ENCODE data around the gene NCAM2. TPM values are rescaled to one million over a fixed set of nuclear protein-coding genes. Genes with fewer than 3 reads are reported as not detected.

The NCAM2 gene
- total and polyA plus RNA-seq, 2 of the 8 experiments (the other 6 are each of a cell fraction or from before 2014, with no cell fraction given), result 0.14 to 1.1 TPM

- TF ChIP-seq, protein P1, sequence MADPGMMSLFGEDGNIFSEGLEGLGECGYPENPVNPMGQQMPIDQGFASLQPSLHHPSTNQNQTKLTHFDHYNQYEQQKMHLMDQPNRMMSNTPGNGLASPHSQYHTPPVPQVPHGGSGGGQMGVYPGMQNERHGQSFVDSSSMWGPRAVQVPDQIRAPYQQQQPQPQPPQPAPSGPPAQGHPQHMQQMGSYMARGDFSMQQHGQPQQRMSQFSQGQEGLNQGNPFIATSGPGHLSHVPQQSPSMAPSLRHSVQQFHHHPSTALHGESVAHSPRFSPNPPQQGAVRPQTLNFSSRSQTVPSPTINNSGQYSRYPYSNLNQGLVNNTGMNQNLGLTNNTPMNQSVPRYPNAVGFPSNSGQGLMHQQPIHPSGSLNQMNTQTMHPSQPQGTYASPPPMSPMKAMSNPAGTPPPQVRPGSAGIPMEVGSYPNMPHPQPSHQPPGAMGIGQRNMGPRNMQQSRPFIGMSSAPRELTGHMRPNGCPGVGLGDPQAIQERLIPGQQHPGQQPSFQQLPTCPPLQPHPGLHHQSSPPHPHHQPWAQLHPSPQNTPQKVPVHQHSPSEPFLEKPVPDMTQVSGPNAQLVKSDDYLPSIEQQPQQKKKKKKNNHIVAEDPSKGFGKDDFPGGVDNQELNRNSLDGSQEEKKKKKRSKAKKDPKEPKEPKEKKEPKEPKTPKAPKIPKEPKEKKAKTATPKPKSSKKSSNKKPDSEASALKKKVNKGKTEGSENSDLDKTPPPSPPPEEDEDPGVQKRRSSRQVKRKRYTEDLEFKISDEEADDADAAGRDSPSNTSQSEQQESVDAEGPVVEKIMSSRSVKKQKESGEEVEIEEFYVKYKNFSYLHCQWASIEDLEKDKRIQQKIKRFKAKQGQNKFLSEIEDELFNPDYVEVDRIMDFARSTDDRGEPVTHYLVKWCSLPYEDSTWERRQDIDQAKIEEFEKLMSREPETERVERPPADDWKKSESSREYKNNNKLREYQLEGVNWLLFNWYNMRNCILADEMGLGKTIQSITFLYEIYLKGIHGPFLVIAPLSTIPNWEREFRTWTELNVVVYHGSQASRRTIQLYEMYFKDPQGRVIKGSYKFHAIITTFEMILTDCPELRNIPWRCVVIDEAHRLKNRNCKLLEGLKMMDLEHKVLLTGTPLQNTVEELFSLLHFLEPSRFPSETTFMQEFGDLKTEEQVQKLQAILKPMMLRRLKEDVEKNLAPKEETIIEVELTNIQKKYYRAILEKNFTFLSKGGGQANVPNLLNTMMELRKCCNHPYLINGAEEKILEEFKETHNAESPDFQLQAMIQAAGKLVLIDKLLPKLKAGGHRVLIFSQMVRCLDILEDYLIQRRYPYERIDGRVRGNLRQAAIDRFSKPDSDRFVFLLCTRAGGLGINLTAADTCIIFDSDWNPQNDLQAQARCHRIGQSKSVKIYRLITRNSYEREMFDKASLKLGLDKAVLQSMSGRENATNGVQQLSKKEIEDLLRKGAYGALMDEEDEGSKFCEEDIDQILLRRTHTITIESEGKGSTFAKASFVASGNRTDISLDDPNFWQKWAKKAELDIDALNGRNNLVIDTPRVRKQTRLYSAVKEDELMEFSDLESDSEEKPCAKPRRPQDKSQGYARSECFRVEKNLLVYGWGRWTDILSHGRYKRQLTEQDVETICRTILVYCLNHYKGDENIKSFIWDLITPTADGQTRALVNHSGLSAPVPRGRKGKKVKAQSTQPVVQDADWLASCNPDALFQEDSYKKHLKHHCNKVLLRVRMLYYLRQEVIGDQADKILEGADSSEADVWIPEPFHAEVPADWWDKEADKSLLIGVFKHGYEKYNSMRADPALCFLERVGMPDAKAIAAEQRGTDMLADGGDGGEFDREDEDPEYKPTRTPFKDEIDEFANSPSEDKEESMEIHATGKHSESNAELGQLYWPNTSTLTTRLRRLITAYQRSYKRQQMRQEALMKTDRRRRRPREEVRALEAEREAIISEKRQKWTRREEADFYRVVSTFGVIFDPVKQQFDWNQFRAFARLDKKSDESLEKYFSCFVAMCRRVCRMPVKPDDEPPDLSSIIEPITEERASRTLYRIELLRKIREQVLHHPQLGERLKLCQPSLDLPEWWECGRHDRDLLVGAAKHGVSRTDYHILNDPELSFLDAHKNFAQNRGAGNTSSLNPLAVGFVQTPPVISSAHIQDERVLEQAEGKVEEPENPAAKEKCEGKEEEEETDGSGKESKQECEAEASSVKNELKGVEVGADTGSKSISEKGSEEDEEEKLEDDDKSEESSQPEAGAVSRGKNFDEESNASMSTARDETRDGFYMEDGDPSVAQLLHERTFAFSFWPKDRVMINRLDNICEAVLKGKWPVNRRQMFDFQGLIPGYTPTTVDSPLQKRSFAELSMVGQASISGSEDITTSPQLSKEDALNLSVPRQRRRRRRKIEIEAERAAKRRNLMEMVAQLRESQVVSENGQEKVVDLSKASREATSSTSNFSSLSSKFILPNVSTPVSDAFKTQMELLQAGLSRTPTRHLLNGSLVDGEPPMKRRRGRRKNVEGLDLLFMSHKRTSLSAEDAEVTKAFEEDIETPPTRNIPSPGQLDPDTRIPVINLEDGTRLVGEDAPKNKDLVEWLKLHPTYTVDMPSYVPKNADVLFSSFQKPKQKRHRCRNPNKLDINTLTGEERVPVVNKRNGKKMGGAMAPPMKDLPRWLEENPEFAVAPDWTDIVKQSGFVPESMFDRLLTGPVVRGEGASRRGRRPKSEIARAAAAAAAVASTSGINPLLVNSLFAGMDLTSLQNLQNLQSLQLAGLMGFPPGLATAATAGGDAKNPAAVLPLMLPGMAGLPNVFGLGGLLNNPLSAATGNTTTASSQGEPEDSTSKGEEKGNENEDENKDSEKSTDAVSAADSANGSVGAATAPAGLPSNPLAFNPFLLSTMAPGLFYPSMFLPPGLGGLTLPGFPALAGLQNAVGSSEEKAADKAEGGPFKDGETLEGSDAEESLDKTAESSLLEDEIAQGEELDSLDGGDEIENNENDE (IDR thresholded peaks at IDR 0.05; ENCODE audit: insufficient replicate concordance, low read length), result no peak
Measured at GRCh38 chr21:21406921-21407320, 408.7 kb downstream of the NCAM2 start (continued).
